ENCODE data around the gene SRPK2.
A peak's percentile ranks its signal among the peaks of the same experiment; 100 is the strongest.

SRPK2 gene

DNA sequence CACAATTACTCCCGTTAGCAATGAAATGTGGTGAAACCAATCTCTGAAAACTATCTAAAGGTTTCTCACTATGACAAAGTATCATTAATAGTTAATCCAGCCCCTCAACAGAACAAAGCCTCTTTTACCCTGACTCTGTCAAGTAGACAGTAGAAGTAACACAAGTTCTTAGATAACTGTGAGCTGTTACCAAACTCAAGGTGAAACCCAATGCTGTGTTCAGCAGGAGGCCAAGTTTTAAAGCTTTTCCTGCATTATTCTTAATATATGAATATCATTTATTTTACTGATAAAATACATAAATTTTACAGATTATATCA is 109.1 kb downstream of the SRPK2 start:
- no peak for DNase-seq (ENCODE audit: low read depth)
- no peak overlapping the region for H3K4me3 ChIP-seq (ENCODE audit: low read depth, low read length)
- TF ChIP-seq, protein P1, sequence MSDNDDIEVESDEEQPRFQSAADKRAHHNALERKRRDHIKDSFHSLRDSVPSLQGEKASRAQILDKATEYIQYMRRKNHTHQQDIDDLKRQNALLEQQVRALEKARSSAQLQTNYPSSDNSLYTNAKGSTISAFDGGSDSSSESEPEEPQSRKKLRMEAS (IDR thresholded peaks at IDR 0.05; ENCODE audit: low read depth, low read length) = no peak
- TF ChIP-seq, protein P2, sequence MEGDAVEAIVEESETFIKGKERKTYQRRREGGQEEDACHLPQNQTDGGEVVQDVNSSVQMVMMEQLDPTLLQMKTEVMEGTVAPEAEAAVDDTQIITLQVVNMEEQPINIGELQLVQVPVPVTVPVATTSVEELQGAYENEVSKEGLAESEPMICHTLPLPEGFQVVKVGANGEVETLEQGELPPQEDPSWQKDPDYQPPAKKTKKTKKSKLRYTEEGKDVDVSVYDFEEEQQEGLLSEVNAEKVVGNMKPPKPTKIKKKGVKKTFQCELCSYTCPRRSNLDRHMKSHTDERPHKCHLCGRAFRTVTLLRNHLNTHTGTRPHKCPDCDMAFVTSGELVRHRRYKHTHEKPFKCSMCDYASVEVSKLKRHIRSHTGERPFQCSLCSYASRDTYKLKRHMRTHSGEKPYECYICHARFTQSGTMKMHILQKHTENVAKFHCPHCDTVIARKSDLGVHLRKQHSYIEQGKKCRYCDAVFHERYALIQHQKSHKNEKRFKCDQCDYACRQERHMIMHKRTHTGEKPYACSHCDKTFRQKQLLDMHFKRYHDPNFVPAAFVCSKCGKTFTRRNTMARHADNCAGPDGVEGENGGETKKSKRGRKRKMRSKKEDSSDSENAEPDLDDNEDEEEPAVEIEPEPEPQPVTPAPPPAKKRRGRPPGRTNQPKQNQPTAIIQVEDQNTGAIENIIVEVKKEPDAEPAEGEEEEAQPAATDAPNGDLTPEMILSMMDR (IDR thresholded peaks at IDR 0.05; ENCODE audit: low read depth, low read length) = no peak
- no peak for TF ChIP-seq MYC (IDR thresholded peaks at IDR 0.05; ENCODE audit: low read depth, low read length)
- no peak for TF ChIP-seq POLR2A (IDR thresholded peaks at IDR 0.05; ENCODE audit: extremely low read depth, insufficient read length)

DNA sequence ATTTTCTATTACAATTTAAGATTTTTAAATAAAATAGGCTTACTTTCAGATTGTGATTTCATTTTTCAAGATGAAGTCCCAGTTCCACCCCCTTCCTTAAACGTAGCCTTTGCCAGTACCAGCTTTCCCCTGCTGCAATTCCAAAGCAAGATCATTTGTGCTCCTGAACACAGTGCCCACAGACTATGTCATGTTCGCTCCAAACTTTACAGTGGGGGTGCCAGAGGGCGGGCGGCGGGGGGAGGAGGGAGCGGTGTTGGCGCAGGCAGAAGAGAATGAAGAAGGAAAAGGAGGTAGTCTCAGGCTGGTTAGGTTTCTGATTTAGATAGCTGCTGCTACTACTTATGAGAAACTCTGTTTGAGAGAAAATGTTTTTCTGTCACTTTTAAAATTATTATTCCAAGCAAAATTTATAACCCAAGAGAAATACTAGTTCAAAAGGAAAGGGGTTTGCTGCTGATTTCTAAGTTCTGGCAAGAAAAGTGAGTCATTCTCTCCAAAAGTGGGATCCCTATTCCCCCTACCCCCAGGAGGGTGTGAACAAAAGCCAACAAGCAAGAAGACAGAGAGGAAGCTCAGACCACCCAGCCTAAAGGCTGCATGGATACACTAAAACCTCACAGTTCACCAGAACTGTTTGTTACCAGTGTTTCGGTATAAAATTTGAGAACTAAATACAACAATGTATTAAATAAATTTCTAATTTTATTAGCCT is 109.6 kb downstream of the SRPK2 start:
- no peak overlapping the region for H3K4me3 ChIP-seq (ENCODE audit: low read depth, low read length)
- TF ChIP-seq, protein P2 (IDR thresholded peaks at IDR 0.05; ENCODE audit: low read depth, low read length) = no peak
- TF ChIP-seq, protein P1 (IDR thresholded peaks at IDR 0.05; ENCODE audit: low read depth, low read length) = no peak
- TF ChIP-seq MYC (IDR thresholded peaks at IDR 0.05; ENCODE audit: low read depth, low read length) (no peak), POLR2A (IDR thresholded peaks at IDR 0.05; ENCODE audit: extremely low read depth, insufficient read length) (no peak)

DNA sequence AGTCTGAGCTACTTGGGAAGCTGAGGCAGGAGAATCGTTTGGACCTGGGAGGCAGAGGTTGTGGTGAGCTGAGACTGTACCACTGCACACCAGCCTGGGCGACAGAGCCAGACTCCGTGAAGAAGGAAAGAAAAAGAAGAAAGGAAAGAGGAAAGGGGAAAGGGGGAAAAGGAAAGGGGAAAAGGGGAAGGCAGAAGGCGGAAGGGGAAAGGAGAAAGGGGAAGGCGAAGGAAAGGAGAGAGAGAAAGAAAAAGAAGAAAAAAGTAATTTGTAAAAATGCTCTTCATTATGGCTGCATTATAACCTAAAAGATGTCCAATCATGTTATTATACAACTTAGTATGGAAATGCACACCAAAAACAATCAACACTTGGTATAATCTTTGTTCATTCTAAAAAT is 110.2 kb downstream of the SRPK2 start:
- TF ChIP-seq, protein P1 (IDR thresholded peaks at IDR 0.05; ENCODE audit: low read depth, low read length) = no peak
- no peak for TF ChIP-seq POLR2A (IDR thresholded peaks at IDR 0.05; ENCODE audit: extremely low read depth, insufficient read length)
- TF ChIP-seq MYC (IDR thresholded peaks at IDR 0.05; ENCODE audit: low read depth, low read length) = no peak
- TF ChIP-seq, protein P2 (IDR thresholded peaks at IDR 0.05; ENCODE audit: low read depth, low read length) = no peak
- H3K4me3 ChIP-seq (ENCODE audit: low read depth, low read length) = no peak overlapping the region

More for the DNA sequence above, 109.6 kb downstream of the SRPK2 start:
- DNase-seq (ENCODE audit: low read depth) = peak; percentile 29

DNA sequence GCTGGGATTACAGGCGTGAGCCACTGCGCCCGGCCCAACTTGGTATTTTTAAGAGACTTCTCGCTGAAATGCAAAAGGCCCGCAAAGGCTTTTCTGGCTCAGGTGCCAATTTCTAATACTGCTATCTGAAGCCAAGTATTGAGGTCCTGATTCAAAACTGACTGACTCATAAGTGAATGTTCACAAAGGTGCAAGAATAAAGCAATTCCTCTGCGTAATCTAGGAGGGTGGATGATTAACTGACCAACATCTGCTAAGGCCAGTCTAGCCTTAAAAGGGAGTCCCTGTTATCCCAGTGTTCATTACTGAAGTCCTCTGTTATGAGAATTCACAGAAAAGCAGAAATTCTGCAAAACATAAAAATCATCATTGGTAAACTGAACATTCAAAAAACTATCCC is 111.4 kb downstream of the SRPK2 start:
- H3K4me3 ChIP-seq (ENCODE audit: low read depth, low read length) = no peak overlapping the region
- TF ChIP-seq MYC (IDR thresholded peaks at IDR 0.05; ENCODE audit: low read depth, low read length) (no peak), POLR2A (IDR thresholded peaks at IDR 0.05; ENCODE audit: extremely low read depth, insufficient read length) (no peak)
- TF ChIP-seq, protein P1 (IDR thresholded peaks at IDR 0.05; ENCODE audit: low read depth, low read length) = no peak
- TF ChIP-seq, protein P2 (IDR thresholded peaks at IDR 0.05; ENCODE audit: low read depth, low read length) = no peak
- no peak for DNase-seq (ENCODE audit: low read depth)

More for the DNA sequence above, 110.2 kb downstream of the SRPK2 start:
- DNase-seq (ENCODE audit: low read depth) = no peak

DNA sequence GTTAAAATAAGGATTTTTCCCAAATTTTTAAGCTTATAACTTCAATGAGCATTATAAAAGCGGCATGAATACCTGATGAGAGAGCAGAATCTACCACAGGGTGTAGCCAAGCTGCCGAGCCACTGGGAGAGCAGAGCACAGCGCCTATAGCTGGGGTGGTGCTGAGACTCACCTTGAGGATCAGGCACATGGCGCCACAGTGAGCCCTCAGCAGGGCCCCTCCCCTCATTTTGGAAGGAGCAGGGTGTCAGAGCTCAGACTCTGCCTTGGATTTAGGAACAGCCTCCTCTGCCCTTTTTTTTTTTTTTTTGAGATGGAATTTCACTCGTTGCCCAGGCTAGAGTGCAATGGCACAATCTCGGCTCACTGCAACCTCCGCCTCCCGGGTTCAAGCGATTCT is 118.6 kb downstream of the SRPK2 start:
- no peak overlapping the region for H3K4me3 ChIP-seq (ENCODE audit: low read depth, low read length)
- no peak for TF ChIP-seq POLR2A (IDR thresholded peaks at IDR 0.05; ENCODE audit: extremely low read depth, insufficient read length)
- TF ChIP-seq, protein P2 (IDR thresholded peaks at IDR 0.05; ENCODE audit: low read depth, low read length) = no peak
- TF ChIP-seq, protein P1 (IDR thresholded peaks at IDR 0.05; ENCODE audit: low read depth, low read length) = no peak
- TF ChIP-seq MYC (IDR thresholded peaks at IDR 0.05; ENCODE audit: low read depth, low read length) = no peak
- no peak for DNase-seq (ENCODE audit: low read depth)

All from NB4 (cell line).